GM21737 (cell line): Measurements from ENCODE around the gene GAB4.
"Not testable (repeated sequence)": the region's sequence is repeated elsewhere in the genome, so short reads cannot be mapped to it uniquely, and the experiment has no call there.

Experiments used
- ATAC-seq: cut with Tn5 transposase; IDR thresholded peaks from one replicate; pipeline ENCODE4 v1.9.1; 2021; ENCODE audit warnings: mild to moderate bottlenecking, moderate library complexity; ENCODE audit not compliant: unreplicated experiment

The GAB4 gene

GRCh38 chr22:16960220-16960883 lies 47.7 kb downstream of the GAB4 start:
- ATAC-seq, result no peak

GRCh38 chr22:16959345-16959930 lies 48.6 kb downstream of the GAB4 start:
- ATAC-seq, result no peak

GRCh38 chr22:16958475-16958874 lies 49.5 kb downstream of the GAB4 start:
- ATAC-seq, result no peak

- no peak for ATAC-seq
These were observed 50.2 kb downstream of the GAB4 start for GRCh38 chr22:16957781-16958180.

- ATAC-seq, result no peak
These were observed 51.7 kb downstream of the GAB4 start for GRCh38 chr22:16956290-16956689.

GRCh38 chr22:16955678-16956210 lies 52.3 kb downstream of the GAB4 start:
- no peak for ATAC-seq

- no peak for ATAC-seq
These were observed 52.9 kb downstream of the GAB4 start for GRCh38 chr22:16955081-16955480.

- ATAC-seq, result no peak
These were observed 54.0 kb downstream of the GAB4 start for GRCh38 chr22:16954060-16954403.

GRCh38 chr22:16953206-16954059 lies 54.6 kb downstream of the GAB4 start:
- no peak for ATAC-seq

- ATAC-seq, result no peak
These were observed 58.5 kb downstream of the GAB4 start for GRCh38 chr22:16949561-16949960.

GRCh38 chr22:16937811-16938210 lies 70.2 kb downstream of the GAB4 start:
- ATAC-seq, result no peak

GRCh38 chr22:16937209-16937608 lies 70.8 kb downstream of the GAB4 start:
- not testable (repeated sequence) for ATAC-seq

GRCh38 chr22:16936625-16937024 lies 71.4 kb downstream of the GAB4 start:
- no peak for ATAC-seq

GRCh38 chr22:16935209-16935608 lies 72.8 kb downstream of the GAB4 start:
- ATAC-seq, result no peak

GRCh38 chr22:16933291-16934282 lies 74.4 kb downstream of the GAB4 start:
- no peak for ATAC-seq

GRCh38 chr22:16932577-16932976 lies 75.4 kb downstream of the GAB4 start:
- ATAC-seq, result no peak

- no peak for ATAC-seq
These were observed 82.5 kb downstream of the GAB4 start for GRCh38 chr22:16925407-16925966.

GRCh38 chr22:16922706-16923105 lies 85.3 kb downstream of the GAB4 start:
- ATAC-seq, result no peak

GRCh38 chr22:16922076-16922475 lies 85.9 kb downstream of the GAB4 start:
- no peak for ATAC-seq
